GM12878 (cell line): ENCODE results near the gene BICD1. TPM values are rescaled to one million over a fixed set of nuclear protein-coding genes. Genes with fewer than 3 reads are reported as not detected.

Experiments used
- ASH2L ChIP-seq: fragments of 300-600, 200-600 bp; sonication (generic); IDR thresholded peaks from 2 replicates; pipeline ENCODE4 v1.6.1; 2017; ENCODE audit warnings: low read depth, mild to moderate bottlenecking, borderline replicate concordance
- CEBPB ChIP-seq, 2 experiments: fragments of 150-350 bp in 1 of 2; IDR thresholded peaks; 2 replicates each; pipeline ENCODE4 v1.6.1; 2012 to 2014; ENCODE audit warnings: low read depth in 2 of 2, low read length in 2 of 2, borderline replicate concordance in 1 of 2, inconsistent platforms in 1 of 2
- CHD1 ChIP-seq: IDR thresholded peaks from 2 replicates; pipeline ENCODE4 v1.6.1; 2012; ENCODE audit warnings: low read depth, low read length, improper control_type of control experiment
- DPF2 ChIP-seq: fragments of 450-650 bp; IDR thresholded peaks from 2 replicates; pipeline ENCODE4 v1.6.1; 2017; ENCODE audit warnings: mild to moderate bottlenecking
- EZH2 ChIP-seq: IDR thresholded peaks from 2 replicates; pipeline ENCODE4 v1.6.1; 2012; ENCODE audit warnings: low read depth, mild to moderate bottlenecking, control low read depth, inconsistent platforms, low read length, borderline replicate concordance; ENCODE audit not compliant: control insufficient read depth
- HDAC2 ChIP-seq: fragments of 200-600 bp; sonication (generic); IDR thresholded peaks from 2 replicates; pipeline ENCODE4 v1.6.1; 2017
- IKZF1 ChIP-seq: fragments of 450-650 bp; conservative IDR thresholded peaks from 2 replicates; pipeline ENCODE4 v1.6.1; 2017; ENCODE audit warnings: antibody characterized with exemption, mild to moderate bottlenecking
- KLF5 ChIP-seq: fragments of 450-650 bp; IDR thresholded peaks from 2 replicates; pipeline ENCODE4 v1.6.1; 2014; ENCODE audit warnings: mild to moderate bottlenecking; ENCODE audit not compliant: partially characterized antibody
- MTA3 ChIP-seq: IDR thresholded peaks from 2 replicates; pipeline ENCODE4 v1.6.1; 2012; ENCODE audit warnings: low read length, inconsistent platforms, borderline replicate concordance
- NR2C2 ChIP-seq: IDR thresholded peaks from 2 replicates; pipeline ENCODE4 v1.6.1; 2011; ENCODE audit warnings: borderline replicate concordance, low read depth; ENCODE audit not compliant: control insufficient read depth, insufficient read length
- RAD21 ChIP-seq: IDR thresholded peaks from 2 replicates; pipeline ENCODE4 v1.6.1; 2011; ENCODE audit warnings: mild to moderate bottlenecking, low read depth, low read length, moderate library complexity; ENCODE audit not compliant: insufficient read depth
- RCOR1 ChIP-seq: conservative IDR thresholded peaks from 2 replicates; pipeline ENCODE4 v1.6.1; 2012; ENCODE audit warnings: low read depth, low read length, improper control_type of control experiment
- SIN3A ChIP-seq: IDR thresholded peaks from 2 replicates; pipeline ENCODE4 v1.6.1; 2012; ENCODE audit warnings: low read depth, low read length, improper control_type of control experiment
- SPI1 ChIP-seq: IDR thresholded peaks from 2 replicates; pipeline ENCODE4 v1.6.1; 2011; ENCODE audit warnings: low read depth, mild to moderate bottlenecking, low read length, moderate library complexity, borderline replicate concordance; ENCODE audit not compliant: insufficient read depth
- TCF12 ChIP-seq: IDR thresholded peaks from 2 replicates; pipeline ENCODE4 v1.6.1; 2011; ENCODE audit warnings: low read depth, mild to moderate bottlenecking, low read length
- TCF3 ChIP-seq: IDR thresholded peaks from 2 replicates; pipeline ENCODE4 v1.6.1; 2012; ENCODE audit warnings: low read depth, mild to moderate bottlenecking, low read length, borderline replicate concordance; ENCODE audit not compliant: insufficient read depth
- ZZZ3 ChIP-seq: IDR thresholded peaks from 2 replicates; pipeline ENCODE4 v1.6.1; 2011; ENCODE audit warnings: low read depth; ENCODE audit not compliant: control insufficient read depth, insufficient read length
- polyA plus RNA-seq, 11 experiments: library from polyadenylated mRNA; depleted of rRNA in 4 of 11; unstranded in 6 of 11; stranded (reverse) in 5 of 11; fragments of >200 nt; fragmentation: Nextera tagmentation in 4 of 11; fragmentation: Illumina TruSeq in 1 of 11; extraction: Ambion mirVana in 4 of 11; extraction: Trizol in 1 of 11; gene quantifications; 1 replicate in 1 of 11; 2 replicates in 10 of 11; pipeline versions ENCODE4 v1.2.1 to v1.2.3, GENCODE V29; 2011 to 2016; ENCODE audit warnings: inconsistent platforms in 2 of 11, missing spikeins in 2 of 11, low read depth in 1 of 11
- total RNA-seq, 4 experiments: library from RNA; depleted of rRNA in 3 of 4; stranded (reverse); fragments of >200 nt in 3 of 4; fragmentation: Illumina TruSeq in 1 of 4; extraction: Trizol in 1 of 4; gene quantifications; 2 replicates each; pipeline versions ENCODE4 v1.2.1 to v1.2.3, GENCODE V29; 2013 to 2021
- TF ChIP-seq, protein P1 (sequence below): IDR thresholded peaks from 2 replicates; pipeline ENCODE4 v1.6.1; 2011; ENCODE audit warnings: mild to moderate bottlenecking, low read depth, low read length, moderate library complexity; ENCODE audit not compliant: insufficient replicate concordance
- TF ChIP-seq, protein P2 (sequence below): IDR thresholded peaks from 2 replicates; pipeline ENCODE4 v1.6.1; 2011; ENCODE audit warnings: low read depth, mild to moderate bottlenecking, low read length, moderate library complexity, borderline replicate concordance; ENCODE audit errors: extremely low read depth
- TF ChIP-seq, protein P3 (sequence below): IDR thresholded peaks from 2 replicates; pipeline ENCODE4 v1.6.1; 2011; ENCODE audit warnings: low read depth, low read length, improper control_type of control experiment, borderline replicate concordance
- TF ChIP-seq, protein P4 (sequence below): fragments of 450-650 bp; IDR thresholded peaks from 2 replicates; pipeline ENCODE4 v1.6.1; 2017; ENCODE audit warnings: mild to moderate bottlenecking, moderate library complexity
- TF ChIP-seq, protein P5 (sequence below): IDR thresholded peaks from 2 replicates; pipeline ENCODE4 v1.6.1; 2012; ENCODE audit warnings: low read length, inconsistent platforms

The BICD1 gene
- total and polyA plus RNA-seq, 10 of the 15 experiments (the other 5 are each of a cell fraction or from before 2014, with no cell fraction given), result 4.7 to 32.5 (median 14.4) TPM

DNA sequence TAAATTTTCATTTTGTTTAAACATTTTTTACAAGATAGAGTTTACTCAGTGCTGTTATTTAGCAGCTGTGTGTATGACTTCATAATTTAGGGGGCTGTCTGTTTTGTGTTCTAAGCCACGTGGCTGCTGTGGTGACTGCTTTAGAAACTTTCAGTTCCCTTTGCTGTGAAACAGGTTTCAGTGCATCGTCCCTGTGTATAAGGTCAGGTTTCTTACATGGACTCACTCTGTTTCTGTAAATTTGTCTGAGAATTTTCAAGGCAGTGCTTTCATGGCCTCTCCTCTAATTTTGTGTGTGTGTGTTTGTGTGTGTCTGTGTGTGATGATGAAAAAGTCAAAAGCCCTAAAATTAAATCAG is 32.4 kb downstream of the BICD1 start (continued):
- TF ChIP-seq TCF3 (peak; percentile 71; the same call in 1 of the 2 replicates), EZH2 (no peak), DPF2 (peak; percentile 93), NR2C2 (no peak), IKZF1 (no peak; the same call in 1 of the 2 replicates), HDAC2 (no peak), SIN3A (no peak; the same call in 1 of the 2 replicates), RCOR1 (no peak), MTA3 (0 out of 2 replicates have a peak, but pooled peaks have one; percentile 10), CEBPB (IDR thresholded peaks at IDR 0.05; ENCODE audit: borderline replicate concordance in 1 of 2, low read depth in 2 of 2, low read length in 2 of 2) (peak in 1 of 2 experiments; percentile 79; a peak in 1 of 4 replicates), ZZZ3 (no peak), RAD21 (0 out of 2 replicates have a peak, but pooled peaks have one; percentile 15), ASH2L (no peak), TCF12 (peak; percentile 86), KLF5 (no peak), CHD1 (no peak), SPI1 (peak; percentile 97)
- TF ChIP-seq, protein P1, sequence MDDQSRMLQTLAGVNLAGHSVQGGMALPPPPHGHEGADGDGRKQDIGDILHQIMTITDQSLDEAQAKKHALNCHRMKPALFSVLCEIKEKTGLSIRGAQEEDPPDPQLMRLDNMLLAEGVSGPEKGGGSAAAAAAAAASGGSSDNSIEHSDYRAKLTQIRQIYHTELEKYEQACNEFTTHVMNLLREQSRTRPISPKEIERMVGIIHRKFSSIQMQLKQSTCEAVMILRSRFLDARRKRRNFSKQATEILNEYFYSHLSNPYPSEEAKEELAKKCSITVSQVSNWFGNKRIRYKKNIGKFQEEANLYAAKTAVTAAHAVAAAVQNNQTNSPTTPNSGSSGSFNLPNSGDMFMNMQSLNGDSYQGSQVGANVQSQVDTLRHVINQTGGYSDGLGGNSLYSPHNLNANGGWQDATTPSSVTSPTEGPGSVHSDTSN, result no peak
- TF ChIP-seq, protein P2, sequence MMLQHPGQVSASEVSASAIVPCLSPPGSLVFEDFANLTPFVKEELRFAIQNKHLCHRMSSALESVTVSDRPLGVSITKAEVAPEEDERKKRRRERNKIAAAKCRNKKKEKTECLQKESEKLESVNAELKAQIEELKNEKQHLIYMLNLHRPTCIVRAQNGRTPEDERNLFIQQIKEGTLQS, result no peak
- TF ChIP-seq, protein P3, sequence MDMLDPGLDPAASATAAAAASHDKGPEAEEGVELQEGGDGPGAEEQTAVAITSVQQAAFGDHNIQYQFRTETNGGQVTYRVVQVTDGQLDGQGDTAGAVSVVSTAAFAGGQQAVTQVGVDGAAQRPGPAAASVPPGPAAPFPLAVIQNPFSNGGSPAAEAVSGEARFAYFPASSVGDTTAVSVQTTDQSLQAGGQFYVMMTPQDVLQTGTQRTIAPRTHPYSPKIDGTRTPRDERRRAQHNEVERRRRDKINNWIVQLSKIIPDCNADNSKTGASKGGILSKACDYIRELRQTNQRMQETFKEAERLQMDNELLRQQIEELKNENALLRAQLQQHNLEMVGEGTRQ, result peak; percentile 78
- TF ChIP-seq, protein P4, sequence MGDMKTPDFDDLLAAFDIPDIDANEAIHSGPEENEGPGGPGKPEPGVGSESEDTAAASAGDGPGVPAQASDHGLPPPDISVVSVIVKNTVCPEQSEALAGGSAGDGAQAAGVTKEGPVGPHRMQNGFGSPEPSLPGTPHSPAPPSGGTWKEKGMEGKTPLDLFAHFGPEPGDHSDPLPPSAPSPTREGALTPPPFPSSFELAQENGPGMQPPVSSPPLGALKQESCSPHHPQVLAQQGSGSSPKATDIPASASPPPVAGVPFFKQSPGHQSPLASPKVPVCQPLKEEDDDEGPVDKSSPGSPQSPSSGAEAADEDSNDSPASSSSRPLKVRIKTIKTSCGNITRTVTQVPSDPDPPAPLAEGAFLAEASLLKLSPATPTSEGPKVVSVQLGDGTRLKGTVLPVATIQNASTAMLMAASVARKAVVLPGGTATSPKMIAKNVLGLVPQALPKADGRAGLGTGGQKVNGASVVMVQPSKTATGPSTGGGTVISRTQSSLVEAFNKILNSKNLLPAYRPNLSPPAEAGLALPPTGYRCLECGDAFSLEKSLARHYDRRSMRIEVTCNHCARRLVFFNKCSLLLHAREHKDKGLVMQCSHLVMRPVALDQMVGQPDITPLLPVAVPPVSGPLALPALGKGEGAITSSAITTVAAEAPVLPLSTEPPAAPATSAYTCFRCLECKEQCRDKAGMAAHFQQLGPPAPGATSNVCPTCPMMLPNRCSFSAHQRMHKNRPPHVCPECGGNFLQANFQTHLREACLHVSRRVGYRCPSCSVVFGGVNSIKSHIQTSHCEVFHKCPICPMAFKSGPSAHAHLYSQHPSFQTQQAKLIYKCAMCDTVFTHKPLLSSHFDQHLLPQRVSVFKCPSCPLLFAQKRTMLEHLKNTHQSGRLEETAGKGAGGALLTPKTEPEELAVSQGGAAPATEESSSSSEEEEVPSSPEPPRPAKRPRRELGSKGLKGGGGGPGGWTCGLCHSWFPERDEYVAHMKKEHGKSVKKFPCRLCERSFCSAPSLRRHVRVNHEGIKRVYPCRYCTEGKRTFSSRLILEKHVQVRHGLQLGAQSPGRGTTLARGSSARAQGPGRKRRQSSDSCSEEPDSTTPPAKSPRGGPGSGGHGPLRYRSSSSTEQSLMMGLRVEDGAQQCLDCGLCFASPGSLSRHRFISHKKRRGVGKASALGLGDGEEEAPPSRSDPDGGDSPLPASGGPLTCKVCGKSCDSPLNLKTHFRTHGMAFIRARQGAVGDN, result peak; percentile 56; the same call in 1 of the 2 replicates
- TF ChIP-seq, protein P5, sequence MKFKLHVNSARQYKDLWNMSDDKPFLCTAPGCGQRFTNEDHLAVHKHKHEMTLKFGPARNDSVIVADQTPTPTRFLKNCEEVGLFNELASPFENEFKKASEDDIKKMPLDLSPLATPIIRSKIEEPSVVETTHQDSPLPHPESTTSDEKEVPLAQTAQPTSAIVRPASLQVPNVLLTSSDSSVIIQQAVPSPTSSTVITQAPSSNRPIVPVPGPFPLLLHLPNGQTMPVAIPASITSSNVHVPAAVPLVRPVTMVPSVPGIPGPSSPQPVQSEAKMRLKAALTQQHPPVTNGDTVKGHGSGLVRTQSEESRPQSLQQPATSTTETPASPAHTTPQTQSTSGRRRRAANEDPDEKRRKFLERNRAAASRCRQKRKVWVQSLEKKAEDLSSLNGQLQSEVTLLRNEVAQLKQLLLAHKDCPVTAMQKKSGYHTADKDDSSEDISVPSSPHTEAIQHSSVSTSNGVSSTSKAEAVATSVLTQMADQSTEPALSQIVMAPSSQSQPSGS, result peak; percentile 97
